RWPE2 (cell line): Measurements from ENCODE around the gene INTS13.
"Not testable (repeated sequence)": the region's sequence is repeated elsewhere in the genome, so short reads cannot be mapped to it uniquely, and the experiment has no call there.

Experiments
- ATAC-seq: fragments of 200-7000 bp; cut with Tn5 transposase; 3 replicates; pipeline ENCODE4 v1.9.1; 2021; ENCODE audit warnings: low read depth
- DNase-seq: peaks from one replicate; pipeline ENCODE4 v3.0.0-alpha.2; 2020; ENCODE audit warnings: low spot score
- H3K27ac ChIP-seq: fragments of 450-650 bp; 2 replicates; pipeline ENCODE4 v1.5.1; 2017; ENCODE audit warnings: mild to moderate bottlenecking; ENCODE audit not compliant: poor library complexity, severe bottlenecking
- H3K27me3 ChIP-seq: fragments of 250-450 bp; sonication (Bioruptor Pico); 2 replicates; pipeline ENCODE4 v1.5.1; 2021; ENCODE audit warnings: mild to moderate bottlenecking, moderate library complexity; ENCODE audit not compliant: insufficient read depth, poor library complexity, severe bottlenecking
- H3K36me3 ChIP-seq: fragments of 250-450 bp; sonication (Bioruptor Pico); 2 replicates; pipeline ENCODE4 v1.5.1; 2020; ENCODE audit warnings: low read depth, mild to moderate bottlenecking, moderate library complexity
- H3K4me1 ChIP-seq: fragments of 250-450 bp; sonication (Bioruptor Pico); 2 replicates; pipeline ENCODE4 v1.5.1; 2021; ENCODE audit warnings: mild to moderate bottlenecking, moderate library complexity; ENCODE audit not compliant: insufficient read depth, poor library complexity, severe bottlenecking
- H3K4me3 ChIP-seq: fragments of 250-450 bp; sonication (Bioruptor Pico); 2 replicates; pipeline ENCODE4 v1.5.1; 2021; ENCODE audit warnings: mild to moderate bottlenecking, moderate library complexity; ENCODE audit not compliant: severe bottlenecking
- H3K9me3 ChIP-seq: fragments of 250-450 bp; sonication (Bioruptor Pico); 2 replicates; pipeline ENCODE4 v1.5.1; 2021; ENCODE audit warnings: mild to moderate bottlenecking, moderate library complexity; ENCODE audit not compliant: severe bottlenecking
- TF ChIP-seq, protein P1 (sequence below): fragments of 450-650 bp; IDR thresholded peaks from one replicate; pipeline ENCODE4 v1.5.1; 2017; ENCODE audit warnings: mild to moderate bottlenecking, moderate library complexity; ENCODE audit not compliant: poor library complexity, severe bottlenecking

INTS13 gene

DNA sequence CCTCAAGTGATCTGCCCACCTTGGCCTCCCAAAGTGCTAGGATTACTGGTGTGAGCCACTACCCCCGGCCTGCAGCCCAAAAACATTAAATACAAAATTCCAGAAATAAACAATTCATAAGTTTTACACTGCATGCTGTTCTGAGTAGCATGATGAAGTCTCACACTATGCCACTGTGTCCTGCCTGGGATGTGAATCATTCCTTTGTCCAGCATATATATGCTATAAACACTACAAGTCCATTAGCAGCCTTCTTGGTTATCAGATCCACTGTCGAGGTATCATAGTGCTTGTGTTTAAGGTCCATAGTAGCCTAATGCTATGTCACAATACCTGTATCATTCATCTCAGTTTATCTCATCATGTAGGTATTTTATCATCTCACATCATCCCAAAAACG, 15.9 kb downstream of the INTS13 start:
- Histone ChIP-seq H3K9me3 (no peaks in the 10 kb centered on the region), H3K4me3 (no peak overlapping the region), H3K27ac (no peak overlapping the region), H3K27me3 (no peaks in the 10 kb centered on the region), H3K36me3 (peaks cover 49% of the 10 kb centered on the region), H3K4me1 (no peaks in the 10 kb centered on the region)
- no peak for ATAC-seq
- no peak for DNase-seq
- TF ChIP-seq, protein P1, sequence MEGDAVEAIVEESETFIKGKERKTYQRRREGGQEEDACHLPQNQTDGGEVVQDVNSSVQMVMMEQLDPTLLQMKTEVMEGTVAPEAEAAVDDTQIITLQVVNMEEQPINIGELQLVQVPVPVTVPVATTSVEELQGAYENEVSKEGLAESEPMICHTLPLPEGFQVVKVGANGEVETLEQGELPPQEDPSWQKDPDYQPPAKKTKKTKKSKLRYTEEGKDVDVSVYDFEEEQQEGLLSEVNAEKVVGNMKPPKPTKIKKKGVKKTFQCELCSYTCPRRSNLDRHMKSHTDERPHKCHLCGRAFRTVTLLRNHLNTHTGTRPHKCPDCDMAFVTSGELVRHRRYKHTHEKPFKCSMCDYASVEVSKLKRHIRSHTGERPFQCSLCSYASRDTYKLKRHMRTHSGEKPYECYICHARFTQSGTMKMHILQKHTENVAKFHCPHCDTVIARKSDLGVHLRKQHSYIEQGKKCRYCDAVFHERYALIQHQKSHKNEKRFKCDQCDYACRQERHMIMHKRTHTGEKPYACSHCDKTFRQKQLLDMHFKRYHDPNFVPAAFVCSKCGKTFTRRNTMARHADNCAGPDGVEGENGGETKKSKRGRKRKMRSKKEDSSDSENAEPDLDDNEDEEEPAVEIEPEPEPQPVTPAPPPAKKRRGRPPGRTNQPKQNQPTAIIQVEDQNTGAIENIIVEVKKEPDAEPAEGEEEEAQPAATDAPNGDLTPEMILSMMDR = no peak

DNA sequence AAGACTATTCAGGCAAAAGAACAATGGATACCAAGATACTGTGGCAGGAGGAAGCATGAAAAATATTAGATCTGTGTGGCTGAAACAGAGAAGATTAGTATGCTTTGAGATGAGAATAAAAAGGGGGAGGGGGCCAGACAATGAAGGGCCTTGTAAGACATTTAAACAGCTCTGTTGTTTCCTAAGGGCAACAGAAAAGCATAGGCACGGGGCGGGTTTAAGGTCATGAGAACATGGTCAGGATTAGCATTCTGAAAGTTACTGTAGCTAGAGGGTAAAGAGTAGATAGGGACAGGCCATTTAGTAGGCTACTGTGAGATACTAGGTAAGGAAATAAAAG, 18.6 kb downstream of the INTS13 start:
- no peak for DNase-seq
- no peaks in the 10 kb centered on the region for H3K9me3 ChIP-seq
- TF ChIP-seq, protein P1 = no peak
- no peak overlapping the region for H3K4me3 ChIP-seq
- no peaks in the 10 kb centered on the region for H3K27me3 ChIP-seq
- H3K36me3 ChIP-seq = peaks cover 46% of the 10 kb centered on the region
- H3K27ac ChIP-seq = no peak overlapping the region
- H3K4me1 ChIP-seq = no peaks in the 10 kb centered on the region
- no peak for ATAC-seq

DNA sequence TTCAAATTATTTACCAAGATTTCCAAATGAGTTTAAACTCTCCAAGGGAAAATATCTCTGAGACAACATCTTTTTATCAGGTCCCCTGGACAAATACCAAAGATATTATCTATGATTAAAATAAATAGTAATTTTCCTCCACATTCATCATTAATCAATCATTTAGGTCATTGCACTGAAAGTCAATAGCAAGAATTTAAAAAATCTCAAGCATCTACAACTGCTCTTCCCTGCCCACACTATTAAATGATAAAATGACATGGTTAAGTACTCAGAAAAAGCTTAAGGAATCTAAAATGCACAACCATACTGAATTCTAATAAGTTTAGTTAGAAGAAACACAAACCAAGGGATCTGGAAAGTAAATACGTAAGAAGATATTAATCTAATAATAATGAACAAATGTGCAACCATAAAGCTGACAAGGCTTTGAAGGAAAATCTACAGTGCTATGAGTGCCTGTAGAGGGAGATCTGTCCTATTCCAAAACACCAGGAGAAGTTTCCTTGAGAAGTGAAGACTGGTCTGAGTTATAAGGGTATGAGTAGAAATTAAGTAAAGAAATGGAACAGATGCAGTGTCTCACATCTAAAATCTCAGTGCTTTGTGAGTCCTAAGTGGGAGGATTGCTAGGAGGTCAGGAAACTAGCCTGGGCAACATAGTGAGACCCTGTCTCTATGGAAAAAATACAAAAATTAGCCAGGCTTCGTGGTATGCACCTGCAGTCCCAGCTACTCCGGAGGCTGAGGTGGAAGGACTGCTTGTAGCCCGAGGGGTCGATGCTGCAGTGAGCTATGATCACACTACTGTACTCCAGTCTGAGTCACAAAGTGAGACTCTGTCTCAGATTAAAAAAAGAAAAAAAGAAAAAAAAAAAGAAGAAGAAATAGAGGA, 19.2 kb downstream of the INTS13 start:
- no peak for DNase-seq
- Histone ChIP-seq H3K36me3 (peaks cover 45% of the 10 kb centered on the region), H3K4me3 (no peak overlapping the region), H3K4me1 (no peaks in the 10 kb centered on the region), H3K27ac (no peak overlapping the region), H3K27me3 (no peaks in the 10 kb centered on the region), H3K9me3 (no peaks in the 10 kb centered on the region)
- TF ChIP-seq, protein P1 = no peak
- ATAC-seq = no peak

DNA sequence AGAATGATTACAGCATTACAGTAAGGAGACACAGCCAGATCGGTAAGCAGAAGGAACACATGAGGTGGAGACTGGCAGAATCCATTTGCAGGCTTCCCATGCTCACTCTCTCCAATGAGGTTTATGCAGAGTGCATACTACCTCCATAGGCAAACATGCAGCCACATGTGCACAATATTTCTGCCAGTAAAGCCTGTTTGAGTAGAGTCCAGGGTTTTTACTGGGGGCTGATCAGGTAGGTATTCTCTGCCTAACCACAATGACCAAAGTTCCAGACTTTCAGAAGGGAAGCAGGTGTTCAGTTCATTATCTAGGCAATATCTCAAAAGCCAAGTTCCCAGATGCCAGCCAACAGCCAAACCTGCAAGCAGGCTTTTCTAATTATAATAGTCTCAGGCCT, 31.1 kb downstream of the INTS13 start:
- Histone ChIP-seq H3K4me1 (no peaks in the 10 kb centered on the region), H3K36me3 (peaks cover 21% of the 10 kb centered on the region), H3K27ac (no peak overlapping the region), H3K9me3 (no peaks in the 10 kb centered on the region), H3K4me3 (no peak overlapping the region), H3K27me3 (no peaks in the 10 kb centered on the region)
- DNase-seq = no peak
- TF ChIP-seq, protein P1 = no peak
- ATAC-seq = no peak

DNA sequence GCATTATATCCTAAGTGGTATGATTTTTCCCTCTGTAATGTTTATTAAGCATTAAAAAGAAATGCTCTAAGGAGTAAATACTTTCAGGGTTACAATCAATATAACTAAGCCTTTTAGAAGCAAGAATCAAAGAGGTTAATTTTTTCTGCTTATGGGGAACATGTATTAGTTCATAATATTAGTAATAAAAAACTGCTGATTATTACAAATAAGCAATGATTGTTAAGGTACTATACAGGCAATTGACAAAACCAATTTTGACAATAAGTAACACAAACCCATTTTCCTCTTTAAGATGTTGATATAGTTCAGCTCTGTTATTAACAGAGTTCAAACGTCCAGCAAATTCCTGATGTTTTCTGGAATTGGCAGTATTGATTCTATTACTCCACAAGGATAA, 31.8 kb downstream of the INTS13 start:
- peaks cover 15% of the 10 kb centered on the region for H3K36me3 ChIP-seq
- ATAC-seq = no peak
- TF ChIP-seq, protein P1 = no peak
- no peak overlapping the region for H3K4me3 ChIP-seq
- H3K4me1 ChIP-seq = no peaks in the 10 kb centered on the region
- H3K27me3 ChIP-seq = no peaks in the 10 kb centered on the region
- H3K27ac ChIP-seq = no peak overlapping the region
- no peak for DNase-seq
- no peaks in the 10 kb centered on the region for H3K9me3 ChIP-seq

DNA sequence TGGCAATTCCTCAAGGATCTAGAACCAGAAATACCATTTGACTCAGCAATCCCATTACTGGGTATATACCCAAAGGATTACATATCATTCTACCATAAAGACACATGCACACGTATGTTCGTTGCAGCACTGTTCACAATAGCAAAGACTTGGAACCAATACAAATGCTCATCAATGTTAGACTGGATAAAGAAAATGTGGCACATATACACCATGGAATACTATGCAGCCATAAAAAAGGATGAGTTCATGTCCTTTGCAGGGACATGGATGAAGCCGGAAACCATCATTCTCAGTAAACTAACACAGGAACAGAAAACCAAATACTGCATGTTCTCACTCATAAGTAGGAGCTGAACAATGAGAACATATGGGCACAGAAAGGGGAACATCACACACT, 34.4 kb downstream of the INTS13 start:
- not testable (repeated sequence) for H3K27me3 ChIP-seq, H3K4me3 ChIP-seq, H3K4me1 ChIP-seq, H3K36me3 ChIP-seq, H3K27ac ChIP-seq, DNase-seq, ATAC-seq, H3K9me3 ChIP-seq
